Esophagus squamous epithelium (tissue), 5 donors: ENCODE results near the gene CCDC197. TPM values are rescaled to one million over a fixed set of nuclear protein-coding genes. Genes with fewer than 3 reads are reported as not detected.

ENCODE experiments used
- DNase-seq: peaks from one replicate; lab custom pipeline; 2025; lab: John Stamatoyannopoulos, UW
- H3K27ac ChIP-seq, 4 donors: fragments of 200-600 bp; sonication (generic); one replicate each; pipeline ENCODE4 v1.5.1; 2016 to 2019; ENCODE audit warnings: mild to moderate bottlenecking in 1 of 4
- H3K27me3 ChIP-seq, 4 donors: fragments of 200-600 bp; sonication (generic); 1 replicate in 3 of 4; 2 replicates in 1 of 4; pipeline versions ENCODE4 v1.5.1 to v1.6.0; 2017 to 2021; ENCODE audit warnings: antibody characterized with exemption in 1 of 4
- H3K36me3 ChIP-seq, 3 donors: fragments of 200-600 bp; sonication (generic); one replicate each; pipeline ENCODE4 v1.5.1; 2016 to 2019
- H3K4me1 ChIP-seq, 3 donors: fragments of 200-600 bp; sonication (generic); one replicate each; pipeline ENCODE4 v1.5.1; 2017 to 2019
- H3K4me3 ChIP-seq, 4 donors: fragments of 200-600 bp; sonication (generic); 1 replicate in 3 of 4; 2 replicates in 1 of 4; pipeline ENCODE4 v1.5.1; 2016 to 2019; ENCODE audit warnings: mild to moderate bottlenecking in 2 of 4, moderate library complexity in 1 of 4
- H3K9me3 ChIP-seq, 3 donors: fragments of 200-600 bp; sonication (generic); one replicate each; pipeline ENCODE4 v1.5.1; 2016 to 2019
- CTCF ChIP-seq, 6 experiments: fragments of 450-650 bp in 4 of 6; fragments of 200-600 bp in 2 of 6; sonication (generic) in 2 of 6; IDR thresholded peaks; one replicate each; pipeline ENCODE4 v1.5.1; 2016 to 2019; ENCODE audit warnings: antibody characterized with exemption in 6 of 6, mild to moderate bottlenecking in 4 of 6, moderate library complexity in 4 of 6
- POLR2A ChIP-seq, 4 donors: fragments of 450-650 bp; IDR thresholded peaks; one replicate each; pipeline ENCODE4 v1.6.1; 2017; ENCODE audit warnings: antibody characterized with exemption in 4 of 4, mild to moderate bottlenecking in 4 of 4, moderate library complexity in 3 of 4
- WGBS, 2 donors: methylation state at CpG; one replicate each; pipeline ENCODE4 v1.1.5; 2018; 5-methylcytosine and 5-hydroxymethylcytosine counted together
- intact Hi-C: fragments of 100-400 bp; cut with DNase I; formaldehyde crosslinking; loops from one replicate; pipeline ENCODE4 v1.15.0; 2022
- total RNA-seq, 4 donors: library from RNA; depleted of rRNA; stranded (reverse); fragments of >200 nt; gene quantifications; one replicate each; pipeline ENCODE4 v1.1.0, GENCODE V29; 2016
- donor health status: DM: yes; HTN: yes; CAD: no.

The CCDC197 gene
- total RNA-seq = not detected

- intact Hi-C loops = no loop called here
- Histone ChIP-seq H3K9me3 (no peaks in the 10 kb centered on the region), H3K36me3 (no peaks in the 10 kb centered on the region), H3K27me3 (peaks cover 0 to 40% (median 2%) of the 10 kb centered on the region in 4 donors), H3K4me3 (no peak within 1 kb of the TSS), H3K27ac (peak within 1 kb of the TSS in 1 of 4 donors; percentile 74), H3K4me1 (peaks cover 0 to 36% (median 26%) of the 10 kb centered on the region in 3 donors)
- WGBS, 2 donors = 71 to 100% methylated on average over 1 of the region's 1 CpG
- DNase-seq = no peak
- no peak for TF ChIP-seq CTCF (IDR thresholded peaks at IDR 0.05)
- no peak for TF ChIP-seq POLR2A (IDR thresholded peaks at IDR 0.05)
Measured at GRCh38 chr14:93997082-93997481, at the start of gene CCDC197. TSS of gene CCDC197 (plus strand) at chr14:93997301. CDS start at chr14:93998132, 831 bp downstream.

- no peak overlapping the region for H3K4me3 ChIP-seq
- no peaks in the 10 kb centered on the region for H3K9me3 ChIP-seq
- DNase-seq = no peak
- peaks cover 0 to 13% (median 0%) of the 10 kb centered on the region in 4 donors for H3K27me3 ChIP-seq
- 69 to 84% methylated on average over 3 to 12 of the region's 13 CpGs for WGBS, 2 donors
- peak overlapping the region in 2 of 4 donors; percentile 14 to 29 for H3K27ac ChIP-seq
- TF ChIP-seq POLR2A (IDR thresholded peaks at IDR 0.05) (no peak), CTCF (IDR thresholded peaks at IDR 0.05) (no peak)
- intact Hi-C loops = no loop called here
- peaks cover 0 to 57% (median 21%) of the 10 kb centered on the region in 3 donors for H3K4me1 ChIP-seq
- H3K36me3 ChIP-seq = no peaks in the 10 kb centered on the region
Measured at GRCh38 chr14:93949511-93950075, 47.5 kb upstream of the CCDC197 start.

GRCh38 chr14:93950948-93951634, 46.0 kb upstream of the CCDC197 start:
- TF ChIP-seq POLR2A (IDR thresholded peaks at IDR 0.05) (no peak), CTCF (IDR thresholded peaks at IDR 0.05) (no peak)
- intact Hi-C loops = no loop called here
- DNase-seq = no peak
- Histone ChIP-seq H3K27me3 (peaks cover 0 to 14% (median 0%) of the 10 kb centered on the region in 4 donors), H3K9me3 (no peaks in the 10 kb centered on the region), H3K36me3 (no peaks in the 10 kb centered on the region), H3K27ac (peak overlapping the region in 2 of 4 donors; percentile 13 to 34), H3K4me1 (peaks cover 0 to 61% (median 22%) of the 10 kb centered on the region in 3 donors), H3K4me3 (no peak overlapping the region)
- WGBS, 2 donors = 81 to 84% methylated on average over 8 to 16 of the region's 20 CpGs

GRCh38 chr14:93951635-93952540, 45.2 kb upstream of the CCDC197 start:
- TF ChIP-seq CTCF (IDR thresholded peaks at IDR 0.05) = no peak
- TF ChIP-seq POLR2A (IDR thresholded peaks at IDR 0.05) = no peak
- H3K4me1 ChIP-seq = peaks cover 0 to 61% (median 22%) of the 10 kb centered on the region in 3 donors
- no peak for DNase-seq
- H3K9me3 ChIP-seq = no peaks in the 10 kb centered on the region
- peak overlapping the region in 2 of 4 donors; percentile 13 to 39 for H3K27ac ChIP-seq
- peaks cover 0 to 14% (median 0%) of the 10 kb centered on the region in 4 donors for H3K27me3 ChIP-seq
- H3K36me3 ChIP-seq = no peaks in the 10 kb centered on the region
- WGBS, 2 donors = 60 to 62% methylated on average over 5 to 6 of the region's 7 CpGs
- no peak overlapping the region for H3K4me3 ChIP-seq
- intact Hi-C loops = no loop called here
